Activated naive CD4-positive, alpha-beta T cell treated with anti-CD3 and anti-CD28 coated beads, Interleukin-2, amount 50 U/mL, for 72 hours (primary cell): ENCODE data around the gene GLG1. TPM values are rescaled to one million over a fixed set of nuclear protein-coding genes. Genes with fewer than 3 reads are reported as not detected.

ENCODE experiments used
- ATAC-seq, 2 donors: fragments of 150-1000 bp; cut with Tn5 transposase; 2 replicates each; pipeline ENCODE4 v1.10.0; 2021; ENCODE audit warnings: mild to moderate bottlenecking in 2 of 2, moderate library complexity in 2 of 2
- DNase-seq, 2 donors: peaks; one replicate each; pipeline ENCODE4 v3.0.0; 2021 to 2022; ENCODE audit warnings: low spot score in 2 of 2
- H3K27ac Mint-ChIP-seq, 2 donors: one replicate each; pipeline ENCODE4 v1.8.0; 2022; ENCODE audit warnings: mild to moderate bottlenecking in 2 of 2, mixed read lengths in 2 of 2
- H3K36me3 Mint-ChIP-seq, 2 donors: one replicate each; pipeline ENCODE4 v1.8.0; 2022; ENCODE audit warnings: mixed read lengths in 2 of 2
- H3K9me3 Mint-ChIP-seq, 2 donors: one replicate each; pipeline ENCODE4 v1.8.0; 2022; ENCODE audit warnings: mixed read lengths in 2 of 2
- total RNA-seq, 2 donors: library from RNA; stranded (reverse); gene quantifications; one replicate each; pipeline ENCODE4 v1.2.3, GENCODE V29; 2022

Gene GLG1
- total RNA-seq, 2 donors from 2014 or later = 73.0 to 80.4 TPM

DNA sequence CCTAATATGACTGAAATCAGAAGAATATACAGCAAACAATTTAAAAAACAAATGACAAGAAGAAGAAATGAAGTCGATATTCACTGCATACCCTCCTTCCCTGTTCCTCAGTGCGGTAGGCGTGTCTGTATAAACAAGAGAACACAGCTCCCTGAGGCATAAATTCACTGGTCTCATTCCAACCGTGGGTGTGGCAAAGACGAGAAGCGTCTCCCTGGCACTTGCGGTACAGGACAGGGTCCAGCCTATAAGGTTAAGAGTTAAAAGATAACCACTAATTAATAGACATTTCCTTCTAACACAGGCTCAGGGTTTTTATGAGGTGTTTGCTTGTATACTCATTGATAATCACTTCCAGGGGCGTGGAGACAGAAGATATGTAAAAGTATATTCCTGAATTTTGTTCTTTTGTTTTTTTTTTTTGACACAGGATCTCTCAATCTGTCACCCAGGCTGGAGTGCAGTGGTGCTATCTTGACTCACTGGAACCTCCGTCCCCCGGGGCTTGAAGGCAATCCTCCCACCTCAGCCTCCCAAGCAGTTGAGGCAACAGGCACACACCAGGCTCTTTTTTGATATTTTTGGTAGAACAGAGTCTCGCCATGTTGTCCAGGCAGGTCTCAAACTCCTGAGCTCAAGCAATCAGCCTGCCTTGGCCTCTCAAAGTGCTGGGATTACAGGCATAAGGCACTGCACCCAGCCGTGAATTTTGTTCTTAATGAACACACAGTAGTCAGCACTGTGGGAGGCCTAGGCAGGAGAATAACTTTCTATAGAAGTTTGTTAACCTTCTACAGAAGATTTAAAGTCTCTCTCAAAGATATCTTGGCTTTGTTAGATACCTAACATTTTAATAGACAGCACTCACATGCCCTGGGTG is 126.5 kb downstream of the GLG1 start:
- DNase-seq (no peak), ATAC-seq (no peak)
- Mint-ChIP-seq H3K36me3 (peaks cover 5 to 6% of the 10 kb centered on the region in 2 donors), H3K9me3 (no peaks in the 10 kb centered on the region), H3K27ac (peak overlapping the region; percentile 70 to 79)

DNA sequence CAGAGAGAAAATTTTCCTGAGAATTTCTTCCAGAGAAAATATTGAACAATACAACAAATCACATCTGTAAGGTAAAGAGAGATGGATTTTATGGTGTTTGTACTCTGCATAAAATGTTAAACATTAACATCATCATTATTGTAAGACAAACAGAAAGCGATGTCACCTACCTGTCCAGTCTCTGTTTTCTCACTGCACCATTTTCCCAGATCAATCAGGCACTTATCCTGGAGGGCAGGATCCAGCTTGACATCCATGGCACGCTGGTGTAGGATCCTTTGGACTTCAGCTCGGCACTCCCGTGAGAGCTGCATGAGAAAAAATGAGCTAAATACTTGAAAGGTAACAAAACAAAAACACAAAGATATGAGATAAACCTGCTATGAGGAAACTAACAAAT is 129.7 kb downstream of the GLG1 start:
- H3K36me3 Mint-ChIP-seq = peaks cover 0 to 5% of the 10 kb centered on the region in 2 donors
- no peaks in the 10 kb centered on the region for H3K9me3 Mint-ChIP-seq
- DNase-seq = no peak
- no peak for ATAC-seq
- no peak overlapping the region for H3K27ac Mint-ChIP-seq

DNA sequence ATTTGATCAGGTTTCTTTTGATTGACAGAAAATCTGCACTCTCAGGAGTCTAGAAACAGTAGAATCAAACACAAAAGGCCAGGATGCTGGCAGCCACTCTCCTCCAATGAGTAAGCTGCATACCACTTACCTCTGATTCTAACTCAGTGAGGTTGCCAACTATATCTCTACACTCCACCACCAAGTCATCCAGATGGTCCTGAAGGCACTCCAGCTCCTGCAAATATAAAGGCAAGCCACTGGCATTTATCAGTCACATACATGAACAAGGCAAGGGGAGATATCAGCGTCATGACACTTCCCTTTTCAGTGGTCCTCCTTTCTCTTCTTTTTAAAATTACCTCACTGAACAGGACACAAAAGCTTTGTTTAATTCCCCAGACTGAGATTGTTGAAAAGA is 132.5 kb downstream of the GLG1 start:
- Mint-ChIP-seq H3K36me3 (peaks cover 0 to 5% of the 10 kb centered on the region in 2 donors), H3K9me3 (no peaks in the 10 kb centered on the region), H3K27ac (no peak overlapping the region)
- no peak for DNase-seq
- ATAC-seq = no peak

DNA sequence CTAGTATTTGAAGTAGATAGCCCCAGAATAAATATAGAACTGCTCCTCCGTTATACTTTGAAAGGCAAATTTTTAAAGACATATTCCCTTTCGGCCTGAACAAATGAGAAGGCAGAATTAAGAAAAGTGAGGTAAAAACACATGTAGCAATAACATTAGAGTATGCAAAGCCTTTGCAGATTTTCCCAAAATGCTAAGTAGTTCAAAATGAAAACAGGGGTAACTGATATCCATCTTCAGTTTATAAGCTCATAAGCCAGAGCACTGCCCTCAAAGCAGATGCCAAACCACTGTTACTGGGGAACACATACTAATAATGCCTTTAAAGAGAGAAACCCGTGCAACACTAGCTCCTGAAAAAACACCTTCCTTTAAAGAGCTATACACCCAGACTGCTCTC is 134.4 kb downstream of the GLG1 start:
- Mint-ChIP-seq H3K36me3 (peaks cover 0 to 5% of the 10 kb centered on the region in 2 donors), H3K9me3 (no peaks in the 10 kb centered on the region), H3K27ac (no peak overlapping the region)
- DNase-seq (no peak), ATAC-seq (no peak)

DNA sequence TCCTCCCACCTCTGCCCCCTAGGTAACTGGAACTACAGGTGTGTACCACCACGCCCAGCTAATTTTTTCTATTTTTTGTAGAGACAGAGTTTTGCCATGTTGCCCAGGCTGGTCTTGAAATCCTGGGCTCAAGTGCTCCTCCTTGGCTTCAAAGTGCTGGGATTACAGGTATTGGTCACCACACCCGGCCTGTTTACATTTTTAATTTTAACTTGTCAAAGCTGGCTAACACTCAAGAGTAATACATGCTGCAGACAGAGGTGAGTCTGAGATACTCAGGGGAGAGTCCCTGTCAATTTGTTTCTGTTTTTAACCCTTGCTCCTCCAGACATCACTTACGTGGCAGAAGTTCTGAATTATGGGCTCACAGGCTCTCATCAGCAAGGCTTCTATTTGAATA is 134.9 kb downstream of the GLG1 start:
- peaks cover 0 to 8% of the 10 kb centered on the region in 2 donors for H3K36me3 Mint-ChIP-seq
- peak overlapping the region in 1 of 2 donors; percentile 74 for H3K27ac Mint-ChIP-seq
- ATAC-seq = no peak

DNA sequence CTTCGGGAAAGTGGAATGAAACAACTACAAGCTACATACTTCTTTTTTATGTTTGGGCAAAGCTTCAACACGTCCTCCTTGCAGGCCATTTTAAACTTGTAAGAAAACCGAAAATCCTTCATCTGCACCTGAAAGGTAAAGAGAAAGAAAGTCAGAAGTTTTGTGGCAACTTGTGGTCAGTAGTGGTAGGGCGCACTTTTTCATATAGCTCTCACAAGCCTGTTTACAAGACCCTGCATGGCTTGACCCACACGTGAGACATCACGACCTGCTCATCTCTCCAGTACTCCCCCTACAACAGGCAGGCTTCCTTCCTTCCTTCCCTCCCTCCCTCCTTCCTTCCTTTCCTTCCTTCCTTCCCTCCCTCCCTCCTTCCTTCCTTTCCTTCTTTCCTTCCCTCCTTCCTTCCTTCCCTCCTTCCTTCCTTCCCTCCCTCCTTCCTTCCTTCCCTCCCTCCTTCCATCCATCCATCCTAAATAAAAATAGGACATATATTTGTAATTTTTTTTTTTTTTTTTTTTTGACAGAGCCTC is 136.9 kb downstream of the GLG1 start:
- DNase-seq (no peak), ATAC-seq (no peak)
- Mint-ChIP-seq H3K36me3 (peaks cover 7% of the 10 kb centered on the region in 2 donors), H3K27ac (no peak overlapping the region), H3K9me3 (no peaks in the 10 kb centered on the region)

More for the DNA sequence above, 134.9 kb downstream of the GLG1 start:
- DNase-seq = no peak
- H3K9me3 Mint-ChIP-seq = no peaks in the 10 kb centered on the region

DNA sequence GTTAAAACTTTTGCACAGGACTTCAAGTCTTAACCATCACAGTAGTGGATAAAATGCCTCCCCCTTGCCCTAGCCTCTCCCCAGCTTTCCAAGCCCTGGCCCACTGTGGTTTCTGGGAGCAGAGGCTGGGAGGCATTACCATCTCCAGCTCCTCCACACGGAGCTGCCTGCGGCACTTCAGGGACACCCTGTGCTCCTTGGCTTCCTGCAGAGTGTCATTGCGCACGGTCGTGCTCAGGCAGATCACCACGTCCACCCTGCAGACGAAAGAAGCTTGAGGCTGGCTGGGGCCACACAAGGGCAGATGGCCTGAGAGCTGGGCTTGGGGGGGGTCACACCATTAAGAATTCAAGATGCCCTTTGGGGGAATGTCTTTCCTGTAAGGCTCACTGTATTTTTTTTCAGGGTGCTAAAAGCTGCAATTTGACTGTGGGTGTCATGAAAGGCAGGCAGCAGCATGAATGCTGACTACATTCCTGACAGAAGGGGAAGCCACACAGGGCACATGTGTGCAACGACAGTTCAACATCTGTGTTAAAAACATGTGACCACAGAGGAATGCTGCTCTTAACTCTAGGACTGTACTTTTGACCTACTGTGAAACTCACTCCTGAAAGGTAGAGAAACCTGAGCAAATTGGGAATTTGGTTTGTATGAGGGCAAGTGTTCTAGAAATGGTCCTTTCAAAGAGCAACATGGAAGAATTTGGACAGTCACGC is 137.9 kb downstream of the GLG1 start:
- no peak overlapping the region for H3K27ac Mint-ChIP-seq
- H3K36me3 Mint-ChIP-seq = peaks cover 7% of the 10 kb centered on the region in 2 donors
- ATAC-seq (no peak), DNase-seq (no peak)
- no peaks in the 10 kb centered on the region for H3K9me3 Mint-ChIP-seq

DNA sequence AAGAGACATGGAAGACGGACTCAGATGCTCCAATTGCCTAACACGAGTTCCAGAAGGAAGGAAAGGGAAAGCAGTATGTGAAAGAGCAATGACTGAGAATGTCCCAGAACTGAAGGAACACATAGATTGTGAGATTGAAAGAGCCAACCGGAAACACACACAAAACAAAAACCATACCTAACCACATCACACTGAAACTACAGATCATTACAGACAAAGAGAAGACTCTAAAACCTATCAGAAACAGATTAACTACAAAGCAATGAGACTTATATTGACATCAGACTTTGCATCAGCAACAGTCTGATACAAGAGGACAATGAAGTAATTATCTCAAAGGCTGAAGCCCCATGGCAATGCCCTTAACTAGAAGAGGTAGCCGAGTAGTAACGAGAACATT is 140.0 kb downstream of the GLG1 start:
- ATAC-seq = peak; percentile 67 to 92
- DNase-seq = peak in 1 of 2 donors; percentile 11
- Mint-ChIP-seq H3K36me3 (peaks cover 7 to 8% of the 10 kb centered on the region in 2 donors), H3K27ac (peak overlapping the region; percentile 0 to 39), H3K9me3 (no peaks in the 10 kb centered on the region)

DNA sequence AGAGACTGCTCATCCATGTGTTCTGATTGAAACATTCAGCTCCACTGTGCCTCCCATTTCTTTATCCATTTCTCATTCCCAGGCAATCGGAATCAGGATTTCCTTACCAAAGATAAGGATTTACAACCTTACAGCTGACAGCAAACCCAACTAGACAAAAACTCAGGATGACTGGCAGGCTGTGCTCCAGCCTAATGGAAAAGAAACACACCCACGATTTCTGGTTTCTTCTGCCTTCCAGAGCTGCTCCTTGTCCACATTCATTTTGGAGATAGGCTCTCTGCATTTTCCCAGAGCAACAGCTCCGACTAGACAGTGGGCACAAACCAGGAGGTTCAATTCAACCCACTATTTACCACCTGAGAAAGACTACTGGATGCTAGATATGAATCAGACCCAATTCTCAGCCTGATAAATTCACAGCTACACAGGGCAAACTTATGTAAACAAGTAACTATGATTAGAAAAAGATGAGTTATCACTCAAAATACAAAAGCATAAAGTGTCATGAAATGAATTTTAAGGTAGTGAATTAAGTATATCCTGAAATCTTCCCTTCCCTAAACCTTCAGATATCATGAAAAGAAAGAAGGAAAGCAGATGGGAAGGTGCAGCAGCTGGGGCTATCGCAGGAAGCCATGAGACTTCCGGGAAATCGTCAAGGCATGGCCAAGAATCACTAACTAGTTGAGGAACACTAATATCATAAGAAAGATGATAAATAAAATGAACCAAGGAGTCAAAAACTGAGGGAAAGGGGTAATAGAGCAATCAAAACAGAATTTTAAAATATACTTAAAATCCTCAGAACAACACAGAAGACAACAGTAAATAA is 140.8 kb downstream of the GLG1 start:
- Mint-ChIP-seq H3K9me3 (no peaks in the 10 kb centered on the region), H3K27ac (peak overlapping the region; percentile 33 to 39), H3K36me3 (peaks cover 7 to 13% of the 10 kb centered on the region in 2 donors)
- ATAC-seq = peak in 1 of 2 donors; percentile 39
- DNase-seq = no peak

- Mint-ChIP-seq H3K9me3 (no peaks in the 10 kb centered on the region), H3K36me3 (peaks cover 7 to 13% of the 10 kb centered on the region in 2 donors), H3K27ac (no peak overlapping the region)
- ATAC-seq = no peak
- no peak for DNase-seq
Measured at GRCh38 chr16:74465281-74465680, 141.6 kb downstream of the GLG1 start.

GRCh38 chr16:74463888-74464287 is 143.0 kb downstream of the GLG1 start:
- no peak for ATAC-seq
- Mint-ChIP-seq H3K36me3 (peaks cover 7 to 13% of the 10 kb centered on the region in 2 donors), H3K27ac (peak overlapping the region; percentile 15 to 65), H3K9me3 (no peaks in the 10 kb centered on the region)
- DNase-seq = no peak

- DNase-seq = no peak
- peak in 1 of 2 donors; percentile 45 for ATAC-seq
- Mint-ChIP-seq H3K27ac (no peak overlapping the region), H3K36me3 (peaks cover 7 to 13% of the 10 kb centered on the region in 2 donors), H3K9me3 (no peaks in the 10 kb centered on the region)
Measured at GRCh38 chr16:74462361-74462760, 144.6 kb downstream of the GLG1 start.

GRCh38 chr16:74461826-74462225 is 145.1 kb downstream of the GLG1 start:
- Mint-ChIP-seq H3K27ac (peak overlapping the region; percentile 50 to 68), H3K36me3 (peaks cover 1 to 13% of the 10 kb centered on the region in 2 donors), H3K9me3 (no peaks in the 10 kb centered on the region)
- no peak for DNase-seq
- ATAC-seq = no peak

- DNase-seq (no peak), ATAC-seq (no peak)
- H3K27ac Mint-ChIP-seq = no peak overlapping the region
- H3K36me3 Mint-ChIP-seq = peaks cover 8 to 9% of the 10 kb centered on the region in 2 donors
- no peaks in the 10 kb centered on the region for H3K9me3 Mint-ChIP-seq
Measured at GRCh38 chr16:74460542-74460941, 146.4 kb downstream of the GLG1 start.

DNA sequence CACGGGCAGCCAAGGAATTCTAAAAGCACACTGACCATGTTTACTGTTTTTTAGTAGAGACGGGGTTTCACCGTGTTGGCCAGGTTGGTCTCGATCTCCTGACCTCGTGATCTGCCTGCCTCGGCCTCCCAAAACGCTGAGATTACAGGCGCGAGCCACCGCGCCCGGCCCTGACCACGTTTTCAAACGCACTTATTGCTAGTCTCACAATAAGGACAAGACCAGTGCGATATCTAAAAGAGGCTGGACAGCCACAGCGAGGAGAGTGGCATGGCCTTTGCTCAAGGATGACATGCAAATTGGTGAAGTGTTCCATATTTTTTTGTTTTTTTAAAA is 150.7 kb downstream of the GLG1 start:
- DNase-seq (no peak), ATAC-seq (no peak)
- Mint-ChIP-seq H3K9me3 (no peaks in the 10 kb centered on the region), H3K36me3 (peaks cover 10 to 14% of the 10 kb centered on the region in 2 donors), H3K27ac (peak overlapping the region in 1 of 2 donors; percentile 28)

- no peak for ATAC-seq
- no peaks in the 10 kb centered on the region for H3K9me3 Mint-ChIP-seq
- peak overlapping the region in 1 of 2 donors; percentile 28 for H3K27ac Mint-ChIP-seq
- peaks cover 14% of the 10 kb centered on the region in 2 donors for H3K36me3 Mint-ChIP-seq
- no peak for DNase-seq
Measured at GRCh38 chr16:74455619-74456289, 151.2 kb downstream of the GLG1 start.
